GM19025 (cell line): ENCODE results near the gene CEBPG.

ENCODE experiments used
- ATAC-seq: cut with Tn5 transposase; IDR thresholded peaks from one replicate; pipeline ENCODE4 v1.9.1; 2021; ENCODE audit warnings: mild to moderate bottlenecking, low read depth, moderate library complexity; ENCODE audit not compliant: unreplicated experiment

Gene CEBPG

DNA sequence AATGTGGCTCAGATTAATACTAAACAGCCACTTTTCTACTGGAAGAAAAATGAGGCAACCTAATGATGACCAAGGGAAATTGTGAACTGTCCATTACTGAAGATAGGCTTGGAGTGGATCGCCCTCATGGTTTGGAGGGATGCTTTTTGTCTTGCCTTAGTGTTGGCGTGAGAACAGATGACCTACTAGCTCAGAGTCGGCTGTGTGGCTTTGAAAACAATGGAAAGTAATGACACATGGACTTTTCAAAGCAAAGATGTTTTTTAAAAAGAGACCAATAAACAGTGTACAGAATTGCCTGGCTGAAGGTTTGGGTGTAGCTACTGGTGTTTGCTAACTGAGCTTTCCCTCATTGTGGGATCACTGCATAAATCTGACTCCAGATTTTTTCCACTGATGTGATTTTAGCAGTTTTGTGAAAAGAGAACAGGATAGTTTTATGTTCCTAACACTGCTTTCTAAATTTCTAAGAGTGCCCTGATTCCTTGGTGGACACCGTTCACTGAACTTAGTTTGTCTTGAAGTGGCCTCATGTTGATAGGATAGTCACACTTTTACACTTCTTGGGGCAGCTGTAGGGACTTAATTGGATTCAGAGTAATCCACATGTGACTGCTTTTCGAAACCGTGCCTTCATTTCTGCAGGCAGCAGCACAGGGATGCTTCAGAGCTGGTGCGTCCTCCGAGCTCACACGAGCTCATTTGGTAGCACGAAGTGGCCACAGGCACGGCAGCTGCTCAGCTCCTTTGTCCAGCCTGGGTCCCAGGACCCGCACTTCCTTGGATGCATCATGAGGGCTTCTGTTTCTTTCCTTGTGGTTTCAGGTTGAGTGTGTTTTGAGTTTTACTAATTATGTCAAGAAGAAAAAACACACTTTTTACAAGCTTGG, 4.3 kb downstream of the CEBPG start:
- no peak for ATAC-seq

DNA sequence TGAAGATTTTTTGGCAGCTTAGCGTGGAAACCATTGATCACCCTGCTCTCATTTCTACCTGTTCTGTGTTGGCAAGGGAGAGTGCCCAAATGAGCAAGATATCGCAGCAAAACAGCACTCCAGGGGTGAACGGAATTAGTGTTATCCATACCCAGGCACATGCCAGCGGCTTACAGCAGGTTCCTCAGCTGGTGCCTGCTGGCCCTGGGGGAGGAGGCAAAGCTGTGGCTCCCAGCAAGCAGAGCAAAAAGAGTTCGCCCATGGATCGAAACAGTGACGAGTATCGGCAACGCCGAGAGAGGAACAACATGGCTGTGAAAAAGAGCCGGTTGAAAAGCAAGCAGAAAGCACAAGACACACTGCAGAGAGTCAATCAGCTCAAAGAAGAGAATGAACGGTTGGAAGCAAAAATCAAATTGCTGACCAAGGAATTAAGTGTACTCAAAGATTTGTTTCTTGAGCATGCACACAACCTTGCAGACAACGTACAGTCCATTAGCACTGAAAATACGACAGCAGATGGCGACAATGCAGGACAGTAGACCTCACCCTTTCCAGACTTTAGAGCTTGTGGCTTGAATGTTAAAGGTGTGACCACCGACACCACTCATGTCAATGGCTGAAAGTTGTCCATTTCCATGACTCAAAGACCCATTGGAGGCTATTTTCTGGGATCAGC, 5.8 kb downstream of the CEBPG start:
- ATAC-seq: no peak

DNA sequence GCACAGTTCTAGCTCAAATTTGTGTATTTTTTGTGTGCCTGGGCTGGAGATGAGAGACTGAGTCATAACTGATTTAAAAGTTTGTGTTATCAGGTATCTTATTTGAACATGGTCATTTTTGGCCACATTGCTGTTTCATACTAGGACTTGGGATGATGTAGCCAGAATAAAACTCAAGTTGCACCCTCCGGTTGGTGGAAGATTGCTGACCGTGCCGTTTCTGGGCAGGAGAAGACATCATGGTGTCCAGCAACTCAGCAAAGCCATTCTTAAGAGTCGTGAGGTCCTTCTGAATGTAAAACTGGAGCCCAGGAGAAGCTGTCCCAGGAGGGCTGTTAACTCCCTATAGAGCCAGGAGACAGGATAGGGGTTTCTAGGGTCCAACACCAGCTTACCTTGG, 7.6 kb downstream of the CEBPG start:
- no peak for ATAC-seq

DNA sequence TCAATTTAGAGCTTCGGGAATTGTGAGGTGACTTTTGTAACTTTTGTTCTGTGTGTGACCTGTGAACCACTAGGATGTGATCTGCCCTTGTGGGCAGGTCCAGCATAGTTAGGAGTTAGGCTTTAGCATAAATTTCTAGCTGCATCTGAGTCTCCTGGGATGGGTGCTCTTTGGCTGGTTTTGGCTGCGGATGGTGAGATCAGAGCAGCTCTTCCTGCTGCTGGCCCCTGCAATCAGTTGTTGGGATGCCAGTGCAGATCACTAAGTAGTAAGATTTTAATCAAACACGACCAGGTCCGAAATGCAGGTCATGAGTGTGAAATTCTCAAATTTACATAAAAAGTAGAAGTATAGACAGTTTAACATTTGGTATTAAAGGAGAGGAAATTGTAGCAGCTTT, 8.5 kb downstream of the CEBPG start:
- no peak for ATAC-seq

DNA sequence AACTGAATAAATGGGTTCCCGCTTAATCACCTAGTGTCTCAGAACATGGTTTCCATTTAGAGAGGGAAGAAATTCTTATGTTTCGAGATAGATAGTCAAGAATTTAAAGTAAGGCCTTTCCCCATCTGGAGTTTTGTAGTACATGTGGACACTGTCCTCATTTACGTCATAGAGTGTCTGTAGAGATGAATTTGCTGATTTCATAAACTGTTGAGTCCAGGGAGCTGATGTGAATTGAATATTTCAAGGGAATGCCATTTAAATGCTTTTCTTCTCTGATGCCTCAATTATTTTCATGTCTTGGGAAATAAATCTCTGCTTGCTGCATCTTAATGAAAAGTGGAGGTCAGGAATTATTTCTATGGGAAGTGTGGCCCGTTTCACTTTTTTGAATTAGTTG, 9.5 kb downstream of the CEBPG start:
- no peak for ATAC-seq

DNA sequence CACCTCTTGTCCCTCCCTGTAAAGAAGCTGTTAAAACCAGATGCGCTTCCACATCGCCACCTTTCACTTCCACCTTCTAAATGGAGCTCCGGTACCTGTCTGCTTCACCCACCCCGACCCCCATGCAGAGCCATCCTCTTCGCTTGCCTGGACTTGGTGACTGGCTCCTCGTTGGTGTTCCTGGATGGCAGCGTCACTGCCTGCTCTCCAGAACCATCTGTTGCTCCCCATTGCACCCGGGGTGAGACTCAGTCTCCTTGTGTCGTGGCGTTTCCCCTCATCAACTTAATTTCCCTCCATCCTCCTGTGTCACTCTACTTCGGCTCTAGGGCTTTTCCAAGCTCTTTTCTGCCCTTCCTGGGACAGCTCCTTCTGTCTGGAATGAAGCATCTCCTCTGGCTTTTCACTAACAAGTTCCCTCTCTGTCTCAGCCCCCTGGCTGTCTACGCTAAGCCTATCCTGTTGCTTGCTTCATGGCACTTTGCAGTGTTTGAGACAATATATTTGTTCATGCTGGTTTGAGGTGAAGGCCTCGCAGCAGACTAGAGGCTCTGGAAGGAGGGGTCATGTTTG, 10.3 kb downstream of the CEBPG start:
- ATAC-seq: no peak

DNA sequence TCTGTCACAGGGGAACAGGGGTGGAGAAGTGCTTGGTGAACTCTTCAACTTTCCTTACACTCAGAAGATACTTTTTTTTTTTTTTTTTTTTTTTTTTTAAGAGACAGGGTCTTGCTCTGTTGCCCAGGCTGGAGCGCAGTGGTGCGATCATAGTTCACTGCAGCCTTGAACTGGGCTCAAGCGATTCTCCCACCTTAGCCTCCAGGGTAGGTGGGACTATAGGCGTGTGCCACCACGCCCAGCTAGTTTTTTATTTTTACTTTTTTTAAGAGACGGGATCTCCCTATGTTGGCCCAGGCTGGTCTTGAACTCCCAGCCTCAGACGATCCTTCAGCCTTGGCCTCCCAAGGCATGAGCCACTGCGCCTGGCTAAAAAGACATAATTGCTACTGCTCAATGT, 11.5 kb downstream of the CEBPG start:
- ATAC-seq: no peak

DNA sequence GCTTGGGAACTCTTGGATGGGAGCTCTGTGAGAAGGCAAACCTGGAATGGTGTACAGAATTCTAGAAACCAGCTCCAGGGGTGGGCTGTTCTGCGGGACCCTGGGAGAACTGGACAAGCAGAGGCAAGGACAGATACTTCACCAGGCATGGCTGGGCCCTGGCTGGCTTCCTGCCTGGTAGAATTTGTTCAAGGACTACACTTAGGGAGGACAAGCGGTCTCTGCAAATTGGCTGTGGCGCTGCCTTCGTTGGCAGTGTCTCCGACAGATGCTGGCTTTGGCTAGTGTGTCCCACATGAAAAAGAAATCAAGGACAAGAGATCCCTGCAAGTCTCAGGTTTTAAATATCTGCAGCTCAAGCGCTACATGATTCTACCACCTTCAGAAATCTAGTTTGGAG, 12.4 kb downstream of the CEBPG start:
- no peak for ATAC-seq

DNA sequence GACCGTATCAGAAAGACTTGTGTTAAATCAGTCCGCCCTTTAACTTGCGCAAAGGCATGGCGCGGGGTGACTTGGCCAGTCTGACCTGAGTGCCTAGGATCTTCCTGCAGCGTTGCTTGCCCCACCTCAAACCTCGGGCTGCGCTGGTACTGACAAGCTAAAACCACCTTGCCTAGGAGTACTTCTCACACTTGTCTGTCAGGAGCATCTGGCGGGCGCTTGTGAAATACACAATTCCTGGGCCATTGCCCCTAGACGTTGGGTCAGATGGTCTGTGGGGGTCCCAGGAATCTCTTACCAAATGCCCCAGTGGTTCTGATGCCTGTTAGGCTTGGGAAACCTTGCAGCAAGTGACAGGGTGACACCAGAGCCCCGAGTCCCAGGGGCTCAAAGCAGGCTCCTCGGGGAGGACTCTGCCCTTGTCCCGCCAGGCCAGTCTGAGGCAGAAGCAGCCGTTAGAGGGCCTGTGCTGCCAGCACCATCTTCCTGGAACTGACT, 12.9 kb downstream of the CEBPG start:
- ATAC-seq: no peak

DNA sequence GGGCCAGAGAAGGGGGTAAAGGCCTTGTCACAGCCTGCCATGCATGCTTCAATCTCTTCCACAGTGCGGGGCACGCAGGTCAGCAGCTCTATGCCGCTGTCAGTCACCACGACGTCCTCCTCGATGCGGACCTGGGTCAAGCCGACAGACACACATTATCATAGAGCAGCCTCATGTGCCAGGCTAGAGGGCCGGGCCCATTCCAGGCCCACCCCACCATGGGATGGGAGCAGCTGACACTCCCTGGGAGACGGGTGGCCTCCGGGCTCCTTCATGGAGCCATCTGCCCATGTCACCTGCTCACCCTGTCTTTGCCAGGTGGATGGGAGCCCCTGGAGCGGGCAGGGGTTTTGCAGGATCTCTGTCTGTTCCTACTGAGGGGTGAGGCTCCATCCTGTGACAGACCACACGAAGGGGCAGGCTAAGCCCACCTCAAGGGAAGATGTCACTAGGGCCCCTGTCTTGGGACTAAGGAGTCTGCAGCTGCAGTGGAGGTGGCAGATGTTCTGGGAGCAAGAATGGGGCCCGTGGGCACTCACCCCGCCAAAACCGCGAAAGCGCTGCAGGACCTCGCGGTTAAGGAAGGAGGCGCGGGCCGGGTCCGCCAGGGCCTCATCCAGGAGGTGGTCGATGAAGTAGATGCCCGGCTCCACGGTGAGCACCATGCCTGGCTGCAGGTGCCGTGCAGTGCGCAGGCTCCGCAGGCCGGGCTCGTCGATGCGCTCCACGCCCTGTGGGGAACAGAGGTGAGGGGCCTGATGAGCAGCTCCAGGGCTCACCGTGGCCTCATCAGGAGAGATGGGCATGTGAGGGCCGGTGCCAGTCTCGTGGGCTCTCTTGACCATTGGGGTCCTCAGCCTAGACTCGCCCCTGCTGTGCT, 14.1 kb downstream of the CEBPG start:
- ATAC-seq: no peak

DNA sequence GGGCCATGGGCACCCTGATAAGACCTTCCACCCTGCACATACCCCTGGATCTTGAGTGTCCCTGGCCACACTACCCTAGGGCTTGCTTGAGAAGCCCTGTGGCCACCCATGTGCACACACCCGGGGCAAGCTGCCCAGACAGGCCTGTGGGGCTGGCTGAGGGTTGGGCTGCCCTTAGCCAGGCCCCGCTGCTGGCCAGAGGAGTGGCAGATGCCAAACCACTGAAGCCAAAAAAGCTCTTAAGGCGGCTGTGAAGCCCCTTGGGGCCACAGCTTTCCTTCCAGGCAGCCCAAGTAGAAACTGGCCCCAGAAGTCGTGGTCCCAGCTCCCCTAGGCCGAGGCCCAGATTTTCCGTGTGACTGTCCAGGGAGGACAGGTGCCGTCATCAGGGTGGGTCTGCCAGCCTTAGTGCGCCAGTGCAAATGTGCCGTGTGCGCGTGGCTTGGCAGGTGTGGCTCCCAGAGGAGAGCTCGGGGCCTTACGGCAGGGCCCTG, 14.8 kb downstream of the CEBPG start:
- ATAC-seq: no peak

DNA sequence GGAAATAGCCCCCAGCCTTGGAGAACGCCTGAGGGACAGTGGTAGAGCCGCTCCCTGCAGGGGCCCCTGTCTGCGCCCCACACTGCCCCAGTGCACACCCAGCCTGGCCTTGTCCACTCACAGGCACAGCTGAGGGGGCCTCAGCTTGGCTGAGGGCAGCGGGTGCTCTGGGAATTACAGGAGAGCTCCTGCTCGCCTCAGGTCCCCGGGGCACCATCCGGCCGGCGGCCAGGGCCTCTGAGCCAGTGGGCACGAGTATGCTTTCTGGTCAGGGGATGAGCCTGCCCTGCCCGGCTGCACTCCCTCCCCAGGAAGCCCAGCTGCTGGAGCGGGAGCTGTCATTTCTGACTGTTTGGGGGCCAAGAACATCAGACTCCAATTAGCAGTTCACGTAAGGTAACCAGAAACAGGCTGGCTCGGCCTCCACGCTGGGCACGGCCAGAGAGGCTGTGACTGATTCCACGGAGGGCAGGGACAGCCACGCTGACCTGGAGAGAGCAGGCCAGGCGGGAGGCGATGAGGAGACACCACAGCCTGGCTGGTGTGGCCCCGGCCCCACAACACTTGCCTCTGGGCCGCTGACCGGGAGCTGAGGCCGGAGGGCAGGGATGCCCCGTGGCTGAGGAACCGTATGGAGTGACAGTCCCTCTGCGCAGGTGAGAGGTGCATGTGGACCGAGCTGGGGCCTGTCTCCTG, 15.4 kb downstream of the CEBPG start:
- no peak for ATAC-seq

DNA sequence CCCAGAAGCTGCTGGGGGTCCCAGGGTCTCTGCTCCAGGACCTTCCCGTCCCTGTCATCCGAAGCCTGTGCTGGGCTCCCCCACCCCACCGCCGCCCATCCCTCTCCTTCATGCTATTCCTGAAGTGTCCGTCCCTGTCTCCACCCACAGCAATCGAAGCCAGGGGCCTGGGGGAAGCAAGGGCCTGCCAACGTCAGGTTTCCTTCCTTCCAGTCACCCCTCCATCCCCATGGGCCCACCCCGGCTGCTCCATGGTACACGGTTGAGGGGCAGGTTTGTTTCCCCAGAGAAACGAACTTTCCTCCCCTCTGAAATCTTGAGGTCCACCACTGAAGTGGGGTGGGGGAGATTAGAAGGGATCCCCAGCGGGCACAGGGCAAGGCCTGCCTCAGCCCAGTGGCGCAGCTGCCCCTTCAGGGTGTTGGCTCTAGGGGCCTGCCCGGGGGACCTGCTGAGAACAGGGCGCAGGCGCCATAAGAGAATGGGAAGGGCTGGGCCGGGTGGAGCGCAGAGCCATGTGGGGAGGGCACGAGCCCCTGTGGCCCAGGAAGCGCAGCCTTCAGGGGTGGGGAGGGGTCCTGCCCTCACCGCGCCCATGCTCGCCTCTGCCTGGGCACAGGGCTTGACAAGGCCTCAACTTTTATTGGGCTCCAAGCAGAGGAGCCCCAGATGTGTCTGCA, 16.1 kb downstream of the CEBPG start:
- ATAC-seq: no peak

DNA sequence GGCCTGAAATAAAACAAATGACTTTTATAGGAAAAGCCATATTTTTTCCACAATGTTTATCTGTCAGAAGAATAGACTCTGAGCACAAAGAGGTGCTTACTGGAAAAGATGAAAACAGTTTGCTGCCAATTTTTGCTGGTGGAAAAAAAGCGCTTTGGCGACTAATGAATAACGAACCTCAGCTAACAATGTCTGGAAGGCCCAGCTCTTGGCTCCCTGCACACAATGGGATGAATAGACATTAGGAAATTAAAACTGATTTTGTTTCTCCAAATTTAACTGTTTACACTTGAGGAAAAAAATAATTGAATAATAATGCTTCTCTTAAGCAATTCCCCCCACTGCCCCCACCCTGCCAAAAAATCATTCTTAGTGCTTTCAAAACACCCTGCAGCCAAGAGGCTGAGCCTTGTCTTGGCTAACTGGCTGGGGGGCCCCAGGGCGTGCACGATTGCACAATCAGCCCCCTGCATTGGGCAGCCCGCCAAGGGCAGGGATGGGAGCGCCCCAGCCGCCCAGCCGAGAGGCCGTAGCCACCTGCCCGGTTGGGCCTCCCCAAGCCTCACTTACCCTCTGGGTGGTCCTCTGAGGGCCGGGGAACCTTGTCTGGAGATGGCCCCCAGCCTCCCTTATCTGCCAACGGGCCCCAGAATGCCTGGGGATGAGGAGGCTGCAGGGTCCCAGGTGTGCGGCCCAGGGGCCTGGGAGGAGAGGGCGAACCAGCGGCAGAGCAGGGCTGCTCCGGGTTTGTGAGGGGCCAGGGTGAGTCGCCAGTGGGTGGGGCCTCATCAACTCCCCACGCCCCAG, 16.8 kb downstream of the CEBPG start:
- ATAC-seq: no peak

DNA sequence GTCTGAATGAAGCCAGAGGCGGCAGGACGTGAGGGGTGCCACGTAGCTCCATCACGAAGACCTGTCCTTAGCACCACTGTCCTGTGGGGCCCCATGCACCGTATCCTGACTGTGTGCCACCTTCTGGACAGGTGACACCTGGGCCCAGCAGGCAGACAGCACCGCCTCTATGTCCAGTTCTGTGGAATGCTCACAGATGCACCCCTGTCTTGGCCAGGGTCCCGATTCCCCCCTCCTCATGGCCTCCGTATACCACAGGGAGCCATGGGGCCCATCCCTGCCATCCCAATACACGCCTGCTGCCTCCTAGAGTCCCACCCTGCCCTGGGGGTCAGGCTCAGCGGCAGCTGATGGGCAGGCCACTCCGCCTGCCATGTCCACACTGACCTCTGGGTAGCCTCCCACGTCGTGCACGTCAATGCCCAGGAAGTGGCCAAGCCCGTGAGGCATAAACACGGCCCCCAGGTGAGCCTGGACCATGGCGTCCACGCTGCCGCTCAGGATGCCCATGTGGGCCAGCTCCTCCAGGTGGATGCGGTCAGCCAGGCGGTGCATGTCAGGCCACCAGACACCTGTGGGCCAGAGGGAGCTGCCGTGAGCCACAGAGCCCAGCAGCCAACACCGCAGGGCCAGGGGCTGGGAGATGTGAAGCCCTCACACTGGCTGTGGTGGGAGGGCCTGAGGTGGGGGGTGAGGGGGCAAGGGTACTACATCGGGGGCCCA, 17.6 kb downstream of the CEBPG start:
- no peak for ATAC-seq

DNA sequence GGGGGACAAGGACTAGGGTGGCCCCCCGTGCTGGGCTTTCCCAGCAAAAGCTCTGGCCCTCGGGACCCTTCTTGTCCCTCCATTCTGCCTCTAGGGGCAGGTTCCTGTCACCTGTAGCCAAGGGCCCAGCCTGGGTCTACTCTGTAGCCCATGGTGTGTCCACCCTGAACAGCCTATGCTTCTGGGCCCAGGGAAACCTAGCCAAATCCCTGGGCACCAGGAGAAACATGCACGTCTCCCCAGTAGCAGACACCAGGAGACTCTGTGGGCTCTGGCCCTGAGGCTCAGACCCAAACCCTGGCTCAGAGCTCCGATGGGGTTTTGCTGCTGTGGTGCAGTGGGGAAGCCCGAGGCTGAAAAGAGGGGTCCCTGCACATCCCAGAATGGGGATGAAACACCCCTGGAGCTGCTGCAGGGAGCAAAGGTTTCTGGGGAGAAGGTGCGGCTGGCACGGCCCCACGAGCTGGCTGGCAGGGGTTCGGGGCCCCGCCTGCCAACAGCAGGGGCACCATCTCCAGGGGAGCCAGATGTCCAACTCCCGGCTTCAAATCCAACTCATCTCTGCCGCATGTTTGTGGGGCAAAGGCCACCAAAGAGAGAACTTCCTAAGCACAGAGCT, 18.2 kb downstream of the CEBPG start:
- no peak for ATAC-seq
